SK-N-SH treated with all-trans-retinoic acid at 6 μM for 48 hours (cell line): ENCODE measurements around the gene TRIM34.

Experiments used
- ATAC-seq: fragments of 200-7000 bp; cut with Tn5 transposase; 3 replicates; pipeline ENCODE4 v1.9.1; 2020; ENCODE audit warnings: mild to moderate bottlenecking, moderate library complexity
- ARNTL ChIP-seq: fragments of 450-650 bp; formaldehyde crosslinking; IDR thresholded peaks from 2 replicates; pipeline ENCODE4 v1.5.0; 2020; ENCODE audit warnings: low read depth, mild to moderate bottlenecking, moderate library complexity, borderline replicate concordance
- BACH2 ChIP-seq: fragments of 250-450 bp; sonication (Bioruptor Pico); IDR thresholded peaks from 2 replicates; pipeline ENCODE4 v1.9.0; 2021; ENCODE audit warnings: mild to moderate bottlenecking, borderline replicate concordance
- CREB5 ChIP-seq: fragments of 250-450 bp; sonication (Bioruptor Pico); IDR thresholded peaks from 2 replicates; pipeline ENCODE4 v1.5.1; 2020; ENCODE audit warnings: low read depth, mild to moderate bottlenecking, moderate library complexity
- CSDC2 ChIP-seq: fragments of 250-450 bp; sonication (Bioruptor Pico); IDR thresholded peaks from 2 replicates; pipeline ENCODE4 v1.5.0; 2020; ENCODE audit warnings: mild to moderate bottlenecking, moderate library complexity
- CSRNP3 ChIP-seq: fragments of 250-450 bp; sonication (Bioruptor Pico); IDR thresholded peaks from 2 replicates; pipeline ENCODE4 v1.5.1; 2021; ENCODE audit warnings: mild to moderate bottlenecking, moderate library complexity
- ESRRG ChIP-seq: fragments of 250-450 bp; sonication (Bioruptor Pico); IDR thresholded peaks from 2 replicates; pipeline ENCODE4 v1.6.1; 2021; ENCODE audit warnings: mild to moderate bottlenecking
- GLIS3 ChIP-seq: fragments of 250-450 bp; sonication (Bioruptor Pico); IDR thresholded peaks from 2 replicates; pipeline ENCODE4 v1.5.0; 2020; ENCODE audit warnings: mild to moderate bottlenecking, moderate library complexity
- ISL1 ChIP-seq: fragments of 250-450 bp; sonication (Bioruptor Pico); IDR thresholded peaks from 2 replicates; pipeline ENCODE4 v2.1.2; 2022; ENCODE audit warnings: mild to moderate bottlenecking, moderate library complexity
- OSR1 ChIP-seq: fragments of 250-450 bp; sonication (Bioruptor Pico); IDR thresholded peaks from 2 replicates; pipeline ENCODE4 v1.8.0; 2022; ENCODE audit warnings: moderate library complexity, mild to moderate bottlenecking, inconsistent platforms
- PATZ1 ChIP-seq: fragments of 250-450 bp; sonication (Bioruptor Pico); IDR thresholded peaks from 2 replicates; pipeline ENCODE4 v1.8.0; 2020; ENCODE audit warnings: mild to moderate bottlenecking, moderate library complexity, borderline replicate concordance
- POU6F1 ChIP-seq: fragments of 250-450 bp; sonication (Bioruptor Pico); IDR thresholded peaks from 2 replicates; pipeline ENCODE4 v1.8.0; 2021; ENCODE audit warnings: low read depth, mild to moderate bottlenecking, moderate library complexity, borderline replicate concordance
- PPARA ChIP-seq: fragments of 250-450 bp; sonication (Bioruptor Pico); IDR thresholded peaks from 2 replicates; pipeline ENCODE4 v1.5.0; 2020; ENCODE audit warnings: mild to moderate bottlenecking, borderline replicate concordance
- RARB ChIP-seq: fragments of 250-450 bp; sonication (Bioruptor Pico); IDR thresholded peaks from 2 replicates; pipeline ENCODE4 v1.8.0; 2021; ENCODE audit warnings: mild to moderate bottlenecking, moderate library complexity
- SNAI2 ChIP-seq: fragments of 250-450 bp; sonication (Bioruptor Pico); IDR thresholded peaks from 2 replicates; pipeline ENCODE4 v1.5.0; 2020; ENCODE audit warnings: mild to moderate bottlenecking, moderate library complexity
- TCF4 ChIP-seq: fragments of 250-450 bp; sonication (Bioruptor Pico); IDR thresholded peaks from 2 replicates; pipeline ENCODE4 v1.8.0; 2021; ENCODE audit warnings: mild to moderate bottlenecking, moderate library complexity, borderline replicate concordance
- TOX ChIP-seq: fragments of 250-450 bp; sonication (Bioruptor Pico); IDR thresholded peaks from 2 replicates; pipeline ENCODE4 v1.8.0; 2021; ENCODE audit warnings: mild to moderate bottlenecking, moderate library complexity, borderline replicate concordance
- TSHZ2 ChIP-seq: fragments of 250-450 bp; sonication (Bioruptor Pico); IDR thresholded peaks from 2 replicates; pipeline ENCODE4 v1.5.0; 2020; ENCODE audit warnings: mild to moderate bottlenecking, moderate library complexity
- ZC3H10 ChIP-seq: fragments of 250-450 bp; sonication (Bioruptor Pico); IDR thresholded peaks from 2 replicates; pipeline ENCODE4 v1.5.1; 2021; ENCODE audit warnings: mild to moderate bottlenecking, moderate library complexity
- ZFP3 ChIP-seq: fragments of 250-450 bp; sonication (Bioruptor Pico); IDR thresholded peaks from 2 replicates; pipeline ENCODE4 v1.5.0; 2020; ENCODE audit warnings: mild to moderate bottlenecking, moderate library complexity
- ZFP30 ChIP-seq: fragments of 450-650 bp; formaldehyde crosslinking; IDR thresholded peaks from 2 replicates; pipeline ENCODE4 v1.5.0; 2022; ENCODE audit warnings: mild to moderate bottlenecking, moderate library complexity
- ZNF565 ChIP-seq: fragments of 450-650 bp; formaldehyde crosslinking; conservative IDR thresholded peaks from 2 replicates; pipeline ENCODE4 v1.5.0; 2020; ENCODE audit warnings: low read depth, mild to moderate bottlenecking, moderate library complexity
- ZNF70 ChIP-seq: fragments of 450-650 bp; formaldehyde crosslinking; IDR thresholded peaks from 2 replicates; pipeline ENCODE4 v1.5.0; 2020; ENCODE audit warnings: mild to moderate bottlenecking, moderate library complexity
- ZNF8 ChIP-seq: fragments of 450-650 bp; formaldehyde crosslinking; IDR thresholded peaks from 2 replicates; pipeline ENCODE4 v1.5.0; 2020; ENCODE audit warnings: mild to moderate bottlenecking, moderate library complexity

The TRIM34 gene

GRCh38 chr11:5665051-5665570, 40.3 kb downstream of the TRIM34 start:
- no peak for TF ChIP-seq TCF4 (CRISPR knock-in tag)
- no peak for TF ChIP-seq TSHZ2 (CRISPR knock-in tag)
- no peak for TF ChIP-seq ZFP3 (CRISPR knock-in tag)
- no peak for TF ChIP-seq BACH2 (CRISPR knock-in tag)
- TF ChIP-seq ZNF70 (CRISPR knock-in tag): no peak
- TF ChIP-seq ISL1 (CRISPR knock-in tag): no peak
- TF ChIP-seq ESRRG (CRISPR knock-in tag): no peak
- no peak for TF ChIP-seq TOX (CRISPR knock-in tag)
- TF ChIP-seq PPARA (CRISPR knock-in tag): no peak
- no peak for TF ChIP-seq ARNTL (CRISPR knock-in tag)
- no peak for TF ChIP-seq CREB5 (CRISPR knock-in tag)
- TF ChIP-seq GLIS3: no peak
- TF ChIP-seq ZFP30 (CRISPR knock-in tag): no peak
- TF ChIP-seq CSRNP3 (CRISPR knock-in tag): no peak
- TF ChIP-seq ZNF8 (CRISPR knock-in tag): no peak
- TF ChIP-seq SNAI2 (CRISPR knock-in tag): no peak
- TF ChIP-seq OSR1 (CRISPR knock-in tag): no peak
- no peak for ATAC-seq

GRCh38 chr11:5665746-5666401, 41.1 kb downstream of the TRIM34 start:
- TF ChIP-seq ZNF565 (CRISPR knock-in tag) (no peak), PPARA (CRISPR knock-in tag) (no peak), ZC3H10 (CRISPR knock-in tag) (no peak), TSHZ2 (CRISPR knock-in tag) (no peak), CREB5 (CRISPR knock-in tag) (no peak), RARB (no peak), TOX (CRISPR knock-in tag) (no peak), ZFP3 (CRISPR knock-in tag) (no peak), CSDC2 (no peak), PATZ1 (CRISPR knock-in tag) (no peak), ZNF70 (CRISPR knock-in tag) (no peak), SNAI2 (CRISPR knock-in tag) (no peak), ISL1 (CRISPR knock-in tag) (no peak), CSRNP3 (CRISPR knock-in tag) (no peak), TCF4 (CRISPR knock-in tag) (no peak), GLIS3 (no peak), BACH2 (CRISPR knock-in tag) (no peak), POU6F1 (no peak)
- no peak for ATAC-seq
